ENCODE results near the gene RHOBTB3. TPM values are rescaled to one million over a fixed set of nuclear protein-coding genes. Genes with fewer than 3 reads are reported as not detected.

Gene RHOBTB3
- total RNA-seq, 4 donors from 2014 or later, result 70.6 to 126 (median 80.1) TPM

GRCh38 chr5:95727764-95728191 is 3.4 kb upstream of the RHOBTB3 start:
- TF ChIP-seq CTCF (IDR thresholded peaks at IDR 0.05), result no peak
- TF ChIP-seq POLR2A (IDR thresholded peaks at IDR 0.05), result no peak
- no peak overlapping the region for H3K4me3 ChIP-seq
- intact Hi-C loops (cut with DNase I; ENCODE audit: low total_unique reads), result no loop called here
- no peaks in the 10 kb centered on the region for H3K27me3 ChIP-seq
- no peak for DNase-seq
- no peaks in the 10 kb centered on the region for H3K4me1 ChIP-seq
- no peaks in the 10 kb centered on the region for H3K36me3 ChIP-seq
- no peak overlapping the region for H3K27ac ChIP-seq
- H3K9me3 ChIP-seq, result no peaks in the 10 kb centered on the region

- H3K4me1 ChIP-seq, result no peaks in the 10 kb centered on the region
- H3K9me3 ChIP-seq, result no peaks in the 10 kb centered on the region
- H3K4me3 ChIP-seq, result no peak overlapping the region
- DNase-seq, result no peak
- H3K27ac ChIP-seq, result no peak overlapping the region
- intact Hi-C loops (cut with DNase I; ENCODE audit: low total_unique reads), result no loop called here
- TF ChIP-seq CTCF (IDR thresholded peaks at IDR 0.05) (no peak), POLR2A (IDR thresholded peaks at IDR 0.05) (no peak)
- H3K36me3 ChIP-seq, result no peaks in the 10 kb centered on the region
- no peaks in the 10 kb centered on the region for H3K27me3 ChIP-seq
These were observed 2.5 kb upstream of the RHOBTB3 start for GRCh38 chr5:95728494-95729114.

GRCh38 chr5:95729115-95730010 is 1.8 kb upstream of the RHOBTB3 start:
- H3K4me3 ChIP-seq, result no peak overlapping the region
- no peaks in the 10 kb centered on the region for H3K27me3 ChIP-seq
- no peak for TF ChIP-seq CTCF (IDR thresholded peaks at IDR 0.05)
- peak overlapping the region in 1 of 2 donors; percentile 89 for H3K27ac ChIP-seq
- H3K4me1 ChIP-seq, result no peaks in the 10 kb centered on the region
- H3K36me3 ChIP-seq, result no peaks in the 10 kb centered on the region
- no peaks in the 10 kb centered on the region for H3K9me3 ChIP-seq
- intact Hi-C loops (cut with DNase I; ENCODE audit: low total_unique reads), result no loop called here
- DNase-seq, result no peak

- intact Hi-C loops (cut with DNase I; ENCODE audit: low total_unique reads), result no loop called here
- no peaks in the 10 kb centered on the region for H3K9me3 ChIP-seq
- no peaks in the 10 kb centered on the region for H3K27me3 ChIP-seq
- H3K27ac ChIP-seq, result peak overlapping the region; percentile 83 to 89
- no peaks in the 10 kb centered on the region for H3K4me1 ChIP-seq
- no peaks in the 10 kb centered on the region for H3K36me3 ChIP-seq
- TF ChIP-seq POLR2A (IDR thresholded peaks at IDR 0.05), result no peak
- no peak for TF ChIP-seq CTCF (IDR thresholded peaks at IDR 0.05)
- peak overlapping the region; percentile 64 to 76 for H3K4me3 ChIP-seq
- DNase-seq, result no peak
These were observed 980 bp upstream of the RHOBTB3 start for GRCh38 chr5:95730011-95730700.

Data from uterus (tissue), 4 donors.